Esophagus muscularis mucosa (tissue), 4 donors: ENCODE measurements around the gene ESYT2. TPM values are rescaled to one million over a fixed set of nuclear protein-coding genes. Genes with fewer than 3 reads are reported as not detected.

Experiments
- DNase-seq: peaks from one replicate; pipeline ENCODE4 v3.0.0-alpha.2; 2017; ENCODE audit errors: extremely low spot score
- H3K27ac ChIP-seq, 4 donors: fragments of 200-600 bp; sonication (generic); replicated peaks in 1 of 4; 1 replicate in 3 of 4; 2 replicates in 1 of 4; pipeline ENCODE4 v1.5.1; 2016 to 2019; ENCODE audit warnings: mild to moderate bottlenecking in 1 of 4
- H3K27me3 ChIP-seq, 4 donors: fragments of 200-600 bp; sonication (generic); one replicate each; pipeline versions ENCODE4 v1.5.1 to v1.6.0; 2016 to 2019
- H3K36me3 ChIP-seq, 4 donors: fragments of 200-600 bp; sonication (generic); one replicate each; pipeline ENCODE4 v1.5.1; 2016 to 2019
- H3K4me1 ChIP-seq, 4 donors: fragments of 200-600 bp; sonication (generic); one replicate each; pipeline ENCODE4 v1.5.1; 2016 to 2019
- H3K4me3 ChIP-seq, 4 donors: fragments of 200-600 bp; sonication (generic); 1 replicate in 2 of 4; 2 replicates in 2 of 4; pipeline ENCODE4 v1.5.1; 2016 to 2019; ENCODE audit warnings: mild to moderate bottlenecking in 4 of 4, moderate library complexity in 1 of 4
- H3K9me3 ChIP-seq, 4 donors: fragments of 200-600 bp; sonication (generic); 1 replicate in 3 of 4; 2 replicates in 1 of 4; pipeline ENCODE4 v1.5.1; 2016 to 2019
- EP300 ChIP-seq: sonication (generic); formaldehyde crosslinking; IDR thresholded peaks from one replicate; pipeline ENCODE4 v1.6.1; 2017; ENCODE audit warnings: antibody characterized with exemption
- POLR2A ChIP-seq: fragments of 450-650 bp; IDR thresholded peaks from one replicate; pipeline ENCODE4 v1.6.1; 2017; ENCODE audit warnings: antibody characterized with exemption, moderate library complexity, mild to moderate bottlenecking, low read depth
- POLR2AphosphoS5 ChIP-seq, 2 donors: sonication (generic); formaldehyde crosslinking; IDR thresholded peaks; one replicate each; pipeline ENCODE4 v1.6.1; 2017; ENCODE audit warnings: antibody characterized with exemption in 2 of 2
- WGBS: methylation state at CpG from one replicate; pipeline ENCODE4 v1.1.5; 2018; 5-methylcytosine and 5-hydroxymethylcytosine counted together
- intact Hi-C: fragments of 100-400 bp; cut with DNase I; formaldehyde crosslinking; loops from one replicate; pipeline ENCODE4 v1.15.1; 2023
- total RNA-seq, 4 donors: library from RNA; depleted of rRNA; stranded (reverse); fragments of >200 nt; gene quantifications; one replicate each; pipeline versions ENCODE4 v1.1.0 to v1.2.1, GENCODE V29; 2016
- TF ChIP-seq, protein P1 (sequence below), 3 experiments: fragments of 200-600 bp in 2 of 3; fragments of 450-650 bp in 1 of 3; sonication (generic) in 2 of 3; IDR thresholded peaks; one replicate each; pipeline ENCODE4 v1.5.1; 2017 to 2019; ENCODE audit warnings: antibody characterized with exemption in 3 of 3, mild to moderate bottlenecking in 2 of 3, moderate library complexity in 1 of 3

ESYT2 gene
- total RNA-seq, 4 donors from 2014 or later: 166 to 235 (median 202) TPM

- no peaks in the 10 kb centered on the region for H3K27me3 ChIP-seq
- no peak overlapping the region for H3K4me3 ChIP-seq
- H3K4me1 ChIP-seq: peaks cover 0 to 9% (median 7%) of the 10 kb centered on the region in 4 donors
- no peak overlapping the region for H3K27ac ChIP-seq
- no peak for DNase-seq
- TF ChIP-seq, protein P1, sequence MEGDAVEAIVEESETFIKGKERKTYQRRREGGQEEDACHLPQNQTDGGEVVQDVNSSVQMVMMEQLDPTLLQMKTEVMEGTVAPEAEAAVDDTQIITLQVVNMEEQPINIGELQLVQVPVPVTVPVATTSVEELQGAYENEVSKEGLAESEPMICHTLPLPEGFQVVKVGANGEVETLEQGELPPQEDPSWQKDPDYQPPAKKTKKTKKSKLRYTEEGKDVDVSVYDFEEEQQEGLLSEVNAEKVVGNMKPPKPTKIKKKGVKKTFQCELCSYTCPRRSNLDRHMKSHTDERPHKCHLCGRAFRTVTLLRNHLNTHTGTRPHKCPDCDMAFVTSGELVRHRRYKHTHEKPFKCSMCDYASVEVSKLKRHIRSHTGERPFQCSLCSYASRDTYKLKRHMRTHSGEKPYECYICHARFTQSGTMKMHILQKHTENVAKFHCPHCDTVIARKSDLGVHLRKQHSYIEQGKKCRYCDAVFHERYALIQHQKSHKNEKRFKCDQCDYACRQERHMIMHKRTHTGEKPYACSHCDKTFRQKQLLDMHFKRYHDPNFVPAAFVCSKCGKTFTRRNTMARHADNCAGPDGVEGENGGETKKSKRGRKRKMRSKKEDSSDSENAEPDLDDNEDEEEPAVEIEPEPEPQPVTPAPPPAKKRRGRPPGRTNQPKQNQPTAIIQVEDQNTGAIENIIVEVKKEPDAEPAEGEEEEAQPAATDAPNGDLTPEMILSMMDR (IDR thresholded peaks at IDR 0.05): no peak
- TF ChIP-seq POLR2AphosphoS5 (IDR thresholded peaks at IDR 0.05): no peak
- TF ChIP-seq POLR2A: no peak
- no peak for TF ChIP-seq EP300
- 74% methylated on average over 3 of the region's 3 CpGs for WGBS
- H3K9me3 ChIP-seq: no peaks in the 10 kb centered on the region
- peaks cover 0 to 8% (median 2%) of the 10 kb centered on the region in 4 donors for H3K36me3 ChIP-seq
- intact Hi-C loops: no loop called here
These were observed 134.3 kb downstream of the ESYT2 start for GRCh38 chr7:158695056-158695455.

- no peaks in the 10 kb centered on the region for H3K27me3 ChIP-seq
- intact Hi-C loops: no loop called here
- DNase-seq: no peak
- H3K9me3 ChIP-seq: no peaks in the 10 kb centered on the region
- H3K27ac ChIP-seq: no peak overlapping the region
- H3K36me3 ChIP-seq: peaks cover 0 to 8% (median 2%) of the 10 kb centered on the region in 4 donors
- peaks cover 0 to 9% (median 7%) of the 10 kb centered on the region in 4 donors for H3K4me1 ChIP-seq
- TF ChIP-seq POLR2A (no peak), EP300 (no peak), POLR2AphosphoS5 (IDR thresholded peaks at IDR 0.05) (no peak)
- TF ChIP-seq, protein P1 (IDR thresholded peaks at IDR 0.05): no peak
- no peak overlapping the region for H3K4me3 ChIP-seq
- WGBS: 92% methylated on average over 6 of the region's 6 CpGs
These were observed 134.7 kb downstream of the ESYT2 start for GRCh38 chr7:158694650-158695049.

- TF ChIP-seq, protein P1 (IDR thresholded peaks at IDR 0.05): no peak
- Histone ChIP-seq H3K9me3 (no peaks in the 10 kb centered on the region), H3K27ac (no peak overlapping the region), H3K4me3 (no peak overlapping the region), H3K27me3 (no peaks in the 10 kb centered on the region), H3K36me3 (peaks cover 4 to 35% (median 21%) of the 10 kb centered on the region in 4 donors), H3K4me1 (no peaks in the 10 kb centered on the region)
- intact Hi-C loops: no loop called here
- WGBS: 96% methylated on average over 2 of the region's 2 CpGs
- no peak for DNase-seq
These were observed 139.8 kb downstream of the ESYT2 start for GRCh38 chr7:158689488-158689887.

DNA sequence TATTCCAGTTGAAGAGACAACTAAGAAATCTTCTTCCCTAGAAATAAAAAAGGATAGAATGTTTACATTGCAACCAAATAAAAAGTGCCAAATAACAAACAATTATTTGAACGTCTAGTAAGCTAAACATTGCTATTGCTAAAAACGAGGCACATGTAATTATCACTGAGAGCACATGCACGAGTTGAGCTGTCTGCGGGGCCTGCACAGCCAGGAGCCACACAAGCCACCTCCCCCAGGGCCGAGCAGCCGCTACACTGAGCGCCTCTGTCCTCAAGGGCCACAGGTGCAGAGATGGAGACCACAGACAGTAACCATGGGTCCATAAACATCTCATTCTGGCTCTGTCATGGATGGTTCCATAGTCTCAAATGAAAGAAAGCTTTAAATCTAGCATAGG is 141.9 kb downstream of the ESYT2 start:
- Histone ChIP-seq H3K4me1 (no peaks in the 10 kb centered on the region), H3K27me3 (no peaks in the 10 kb centered on the region), H3K4me3 (no peak overlapping the region), H3K27ac (no peak overlapping the region), H3K9me3 (no peaks in the 10 kb centered on the region), H3K36me3 (peaks cover 4 to 40% (median 22%) of the 10 kb centered on the region in 4 donors)
- WGBS: 89% methylated on average over 7 of the region's 7 CpGs
- intact Hi-C loops: no loop called here
- no peak for TF ChIP-seq EP300
- no peak for DNase-seq

DNA sequence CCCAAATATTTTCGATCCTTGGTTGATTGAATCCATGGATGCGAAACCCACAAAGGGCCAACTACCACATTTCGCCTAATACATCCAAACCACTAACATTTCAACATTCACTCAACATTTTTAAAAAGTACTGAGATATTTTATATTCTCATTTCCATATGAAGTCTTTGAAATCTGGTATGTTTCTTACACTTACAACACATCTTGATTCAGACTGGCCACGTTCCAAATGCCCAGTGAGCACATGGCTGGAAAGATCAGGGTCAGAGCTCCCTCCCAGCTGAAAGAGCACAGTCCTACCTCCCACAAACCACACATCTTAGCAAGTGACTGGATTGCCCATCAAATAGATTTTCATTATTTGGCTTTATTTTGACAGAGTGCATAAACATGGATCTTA is 143.6 kb downstream of the ESYT2 start:
- 92% methylated on average over 4 of the region's 4 CpGs for WGBS
- H3K27me3 ChIP-seq: no peaks in the 10 kb centered on the region
- H3K9me3 ChIP-seq: no peaks in the 10 kb centered on the region
- no peak overlapping the region for H3K27ac ChIP-seq
- H3K4me1 ChIP-seq: no peaks in the 10 kb centered on the region
- no peak for DNase-seq
- peaks cover 4 to 40% (median 20%) of the 10 kb centered on the region in 4 donors for H3K36me3 ChIP-seq
- no peak overlapping the region for H3K4me3 ChIP-seq
- intact Hi-C loops: no loop called here
- TF ChIP-seq POLR2AphosphoS5 (IDR thresholded peaks at IDR 0.05) (no peak), EP300 (no peak), POLR2A (no peak)
- TF ChIP-seq, protein P1 (IDR thresholded peaks at IDR 0.05): no peak
